Measurements from ENCODE around the gene CNKSR1. TPM values are rescaled to one million over a fixed set of nuclear protein-coding genes. Genes with fewer than 3 reads are reported as not detected.

Gene CNKSR1
- polyA plus RNA-seq, 3 donors = 1.4 TPM; not detected in 2

DNA sequence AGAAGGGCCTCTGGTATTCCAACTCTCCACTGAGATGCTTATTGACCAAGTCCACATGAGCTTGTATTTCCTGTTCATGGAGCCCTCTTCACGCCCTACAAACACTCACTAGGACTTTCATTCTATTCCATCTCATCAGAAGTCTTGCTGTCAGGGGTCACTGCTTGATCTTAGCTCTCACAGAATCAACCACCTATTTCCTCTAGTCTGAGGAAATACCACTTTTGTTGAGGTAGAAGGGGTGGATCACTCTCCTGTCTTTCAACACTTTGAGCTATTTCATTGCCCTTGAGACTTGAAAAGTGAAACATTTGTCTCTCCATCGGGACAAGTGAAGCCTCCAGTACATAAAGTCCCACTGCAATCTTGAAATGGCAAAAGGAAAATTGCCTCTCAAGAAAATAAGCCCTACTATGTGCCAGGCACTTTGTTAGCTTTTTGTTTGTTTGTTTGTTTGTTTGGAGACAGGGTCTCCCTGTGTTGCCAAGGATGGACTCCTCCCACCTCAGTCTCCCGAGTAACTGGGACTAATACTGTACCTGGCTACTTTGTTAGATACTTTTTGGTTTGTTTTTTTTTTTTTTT, 38.2 kb upstream of the CNKSR1 start:
- no peak overlapping the region for H3K4me3 ChIP-seq (replicated peaks in 1 of 3; ENCODE audit: low read depth in 2 of 3, low read length in 3 of 3)
- H4K20me1 ChIP-seq (ENCODE audit: insufficient read depth, low read length) = no peaks in the 10 kb centered on the region
- no peak overlapping the region for H3K4me2 ChIP-seq (replicated peaks; ENCODE audit: extremely low read depth, low read length, poor library complexity, severe bottlenecking)
- H3K36me3 ChIP-seq (replicated peaks in 1 of 2; ENCODE audit: control insufficient read depth in 1 of 2, insufficient read depth in 2 of 2, low read length in 2 of 2) = no peaks in the 10 kb centered on the region
- H3K36me3 Mint-ChIP-seq = no peaks in the 10 kb centered on the region
- peaks cover 10% of the 10 kb centered on the region for H3K4me1 Mint-ChIP-seq
- H3K27ac ChIP-seq (ENCODE audit: low read depth in 1 of 2, low read length in 2 of 2) = no peak overlapping the region
- TF ChIP-seq, protein P1, sequence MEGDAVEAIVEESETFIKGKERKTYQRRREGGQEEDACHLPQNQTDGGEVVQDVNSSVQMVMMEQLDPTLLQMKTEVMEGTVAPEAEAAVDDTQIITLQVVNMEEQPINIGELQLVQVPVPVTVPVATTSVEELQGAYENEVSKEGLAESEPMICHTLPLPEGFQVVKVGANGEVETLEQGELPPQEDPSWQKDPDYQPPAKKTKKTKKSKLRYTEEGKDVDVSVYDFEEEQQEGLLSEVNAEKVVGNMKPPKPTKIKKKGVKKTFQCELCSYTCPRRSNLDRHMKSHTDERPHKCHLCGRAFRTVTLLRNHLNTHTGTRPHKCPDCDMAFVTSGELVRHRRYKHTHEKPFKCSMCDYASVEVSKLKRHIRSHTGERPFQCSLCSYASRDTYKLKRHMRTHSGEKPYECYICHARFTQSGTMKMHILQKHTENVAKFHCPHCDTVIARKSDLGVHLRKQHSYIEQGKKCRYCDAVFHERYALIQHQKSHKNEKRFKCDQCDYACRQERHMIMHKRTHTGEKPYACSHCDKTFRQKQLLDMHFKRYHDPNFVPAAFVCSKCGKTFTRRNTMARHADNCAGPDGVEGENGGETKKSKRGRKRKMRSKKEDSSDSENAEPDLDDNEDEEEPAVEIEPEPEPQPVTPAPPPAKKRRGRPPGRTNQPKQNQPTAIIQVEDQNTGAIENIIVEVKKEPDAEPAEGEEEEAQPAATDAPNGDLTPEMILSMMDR (IDR thresholded peaks at IDR 0.05) = no peak
- no peak overlapping the region for H3K4me3 Mint-ChIP-seq
- no peaks in the 10 kb centered on the region for H3K9me3 ChIP-seq (replicated peaks in 1 of 2; ENCODE audit: control insufficient read depth in 1 of 2, insufficient read depth in 1 of 2, low read length in 2 of 2)
- peaks cover 0 to 1% (median 0%) of the 10 kb centered on the region in 3 donors for H3K27me3 Mint-ChIP-seq (ENCODE audit: low read depth in 3 of 3)
- no peaks in the 10 kb centered on the region for H3K79me2 ChIP-seq (ENCODE audit: insufficient read depth, low read length)
- no peak for DNase-seq
- WGBS (ENCODE audit: insufficient coverage) = no CpG with 5 or more reads among the region's 3 CpGs
- peak overlapping the region in 1 of 7 donors; percentile 15 for H3K27ac Mint-ChIP-seq
- no peaks in the 10 kb centered on the region for H3K27me3 ChIP-seq (ENCODE audit: control insufficient read depth in 2 of 2, insufficient read depth in 2 of 2, low read length in 2 of 2)
- peaks cover 0 to 2% (median 0%) of the 10 kb centered on the region in 7 donors for H3K9me3 Mint-ChIP-seq
- intact Hi-C loops (cut with micrococcal nuclease) = no loop called here
- no peak overlapping the region for H3K9ac ChIP-seq (ENCODE audit: insufficient read depth, low read length, poor library complexity, severe bottlenecking)
- peaks cover 9 to 13% of the 10 kb centered on the region in 2 donors for H3K4me1 ChIP-seq (ENCODE audit: control insufficient read depth in 1 of 2, insufficient read depth in 2 of 2, low read length in 2 of 2)
- peak overlapping the region; percentile 54 for H2AFZ ChIP-seq (ENCODE audit: insufficient read depth, low read depth, low read length, poor library complexity, severe bottlenecking)

DNA sequence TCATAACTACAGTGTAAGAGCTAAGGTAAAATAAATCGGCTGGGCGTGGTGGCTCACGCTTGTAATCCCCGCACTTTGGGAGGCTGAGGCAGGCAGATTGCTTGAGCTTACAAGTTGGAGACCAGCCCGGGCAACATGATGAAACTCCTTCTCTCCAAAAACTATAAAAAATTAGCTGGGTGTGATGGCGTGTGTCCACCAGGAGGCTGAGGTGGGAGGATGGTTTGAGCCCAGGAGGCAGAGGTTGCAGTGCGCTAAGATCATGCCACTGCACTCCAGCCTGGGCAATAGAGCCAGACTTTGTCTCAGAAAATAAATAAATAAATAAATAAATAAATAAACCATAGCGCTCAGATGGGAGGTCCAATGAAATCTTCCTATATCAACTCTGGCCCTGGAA, 35.1 kb upstream of the CNKSR1 start:
- Histone ChIP-seq H3K36me3 (replicated peaks in 1 of 2; ENCODE audit: control insufficient read depth in 1 of 2, insufficient read depth in 2 of 2, low read length in 2 of 2) (no peaks in the 10 kb centered on the region), H3K4me2 (replicated peaks; ENCODE audit: extremely low read depth, low read length, poor library complexity, severe bottlenecking) (peak overlapping the region; percentile 85)
- intact Hi-C loops (cut with micrococcal nuclease) = loop anchor here (10.0 kb wide), 1 partner anchor 107 kb away; no protein-coding TSS in a partner anchor

More for the DNA sequence above, 35.1 kb upstream of the CNKSR1 start:
- Mint-ChIP-seq H3K27me3 (ENCODE audit: low read depth in 3 of 3) (peaks cover 0 to 3% (median 3%) of the 10 kb centered on the region in 3 donors), H3K9me3 (no peaks in the 10 kb centered on the region), H3K4me1 (peaks cover 16% of the 10 kb centered on the region), H3K27ac (peak overlapping the region in 6 of 7 donors; percentile 24 to 82 (median 78)), H3K4me3 (peak overlapping the region; percentile 66 to 81), H3K36me3 (no peaks in the 10 kb centered on the region)
- H3K4me3 ChIP-seq (replicated peaks in 1 of 3; ENCODE audit: low read depth in 2 of 3, low read length in 3 of 3) = peak overlapping the region; percentile 20 to 76 (median 60)
- peak overlapping the region; percentile 81 for H2AFZ ChIP-seq (ENCODE audit: insufficient read depth, low read depth, low read length, poor library complexity, severe bottlenecking)
- H3K27ac ChIP-seq (ENCODE audit: low read depth in 1 of 2, low read length in 2 of 2) = peak overlapping the region in 1 of 2 donors; percentile 82
- no peak for DNase-seq
- H3K79me2 ChIP-seq (ENCODE audit: insufficient read depth, low read length) = no peaks in the 10 kb centered on the region
- no peaks in the 10 kb centered on the region for H3K9me3 ChIP-seq (replicated peaks in 1 of 2; ENCODE audit: control insufficient read depth in 1 of 2, insufficient read depth in 1 of 2, low read length in 2 of 2)
- WGBS (ENCODE audit: insufficient coverage) = 42% methylated on average over 4 of the region's 8 CpGs
- H3K9ac ChIP-seq (ENCODE audit: insufficient read depth, low read length, poor library complexity, severe bottlenecking) = peak overlapping the region; percentile 57
- peaks cover 13 to 20% of the 10 kb centered on the region in 2 donors for H3K4me1 ChIP-seq (ENCODE audit: control insufficient read depth in 1 of 2, insufficient read depth in 2 of 2, low read length in 2 of 2)
- TF ChIP-seq, protein P1 (IDR thresholded peaks at IDR 0.05) = no peak
- no peaks in the 10 kb centered on the region for H3K27me3 ChIP-seq (ENCODE audit: control insufficient read depth in 2 of 2, insufficient read depth in 2 of 2, low read length in 2 of 2)
- no peaks in the 10 kb centered on the region for H4K20me1 ChIP-seq (ENCODE audit: insufficient read depth, low read length)

Measured in CD14-positive monocyte (primary cell).